Measurements from ENCODE around the gene VEPH1.
"Not testable (repeated sequence)": the region's sequence is repeated elsewhere in the genome, so short reads cannot be mapped to it uniquely, and the experiment has no call there.

Gene VEPH1

GRCh38 chr3:157335233-157336076 is 167.8 kb downstream of the VEPH1 start:
- DNase-seq, result no peak

GRCh38 chr3:157333551-157333991 is 169.6 kb downstream of the VEPH1 start:
- DNase-seq, result no peak

GRCh38 chr3:157330206-157330605 is 173.0 kb downstream of the VEPH1 start:
- no peak for DNase-seq

GRCh38 chr3:157329551-157329950 is 173.7 kb downstream of the VEPH1 start:
- DNase-seq, result no peak

GRCh38 chr3:157327837-157328236 is 175.4 kb downstream of the VEPH1 start:
- DNase-seq, result no peak

- DNase-seq, result no peak
These were observed 176.2 kb downstream of the VEPH1 start for GRCh38 chr3:157327018-157327417.

- DNase-seq, result not testable (repeated sequence)
These were observed 178.3 kb downstream of the VEPH1 start for GRCh38 chr3:157324869-157325268.

- DNase-seq, result no peak
These were observed 179.9 kb downstream of the VEPH1 start for GRCh38 chr3:157323360-157323759.

- no peak for DNase-seq
These were observed 183.5 kb downstream of the VEPH1 start for GRCh38 chr3:157319672-157320071.

GRCh38 chr3:157318639-157319288 is 184.5 kb downstream of the VEPH1 start:
- DNase-seq, result no peak

- no peak for DNase-seq
These were observed 185.3 kb downstream of the VEPH1 start for GRCh38 chr3:157317895-157318294.

- DNase-seq, result no peak
These were observed 190.0 kb downstream of the VEPH1 start for GRCh38 chr3:157313186-157313585.

GRCh38 chr3:157312376-157312745 is 190.9 kb downstream of the VEPH1 start:
- DNase-seq, result no peak

GRCh38 chr3:157311633-157312375 is 191.4 kb downstream of the VEPH1 start:
- no peak for DNase-seq

- DNase-seq, result no peak
These were observed 192.7 kb downstream of the VEPH1 start for GRCh38 chr3:157310329-157311052.

- no peak for DNase-seq
These were observed 196.7 kb downstream of the VEPH1 start for GRCh38 chr3:157306502-157306901.

GRCh38 chr3:157305392-157305791 is 197.8 kb downstream of the VEPH1 start:
- DNase-seq, result no peak

- DNase-seq, result no peak
These were observed 201.5 kb downstream of the VEPH1 start for GRCh38 chr3:157301755-157302154.

- no peak for DNase-seq
These were observed 202.1 kb downstream of the VEPH1 start for GRCh38 chr3:157300981-157301663.

GRCh38 chr3:157300094-157300493 is 203.1 kb downstream of the VEPH1 start:
- no peak for DNase-seq

GRCh38 chr3:157297328-157297915 is 205.8 kb downstream of the VEPH1 start:
- DNase-seq, result no peak

- DNase-seq, result no peak
These were observed 208.3 kb downstream of the VEPH1 start for GRCh38 chr3:157294953-157295352.
